Measurements from ENCODE around the gene FBXO4. TPM values are rescaled to one million over a fixed set of nuclear protein-coding genes. Genes with fewer than 3 reads are reported as not detected.
"Not testable (repeated sequence)": the region's sequence is repeated elsewhere in the genome, so short reads cannot be mapped to it uniquely, and the experiment has no call there.

The FBXO4 gene
- total RNA-seq, 4 donors from 2014 or later: 8.8 to 18.3 (median 10.5) TPM

DNA sequence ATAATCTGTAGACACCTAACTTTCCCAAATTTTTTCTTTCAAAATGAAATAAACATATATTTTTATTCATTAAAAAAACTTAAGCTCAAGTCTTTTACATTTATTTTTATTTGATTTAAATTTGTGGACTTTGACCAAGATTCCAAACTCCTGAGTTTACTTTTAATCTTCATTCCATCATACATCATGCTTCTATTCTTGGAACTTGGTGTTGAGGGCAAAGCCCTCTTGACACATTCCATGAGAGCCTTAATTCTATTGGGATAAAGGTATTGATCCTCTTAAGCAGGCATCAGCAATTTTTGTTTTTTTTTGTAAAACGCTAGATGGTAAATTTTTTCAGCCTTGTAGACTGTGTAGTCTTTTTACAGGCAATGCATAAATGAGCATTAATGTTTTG lies 53.6 kb downstream of the FBXO4 start:
- TF ChIP-seq, protein P1, sequence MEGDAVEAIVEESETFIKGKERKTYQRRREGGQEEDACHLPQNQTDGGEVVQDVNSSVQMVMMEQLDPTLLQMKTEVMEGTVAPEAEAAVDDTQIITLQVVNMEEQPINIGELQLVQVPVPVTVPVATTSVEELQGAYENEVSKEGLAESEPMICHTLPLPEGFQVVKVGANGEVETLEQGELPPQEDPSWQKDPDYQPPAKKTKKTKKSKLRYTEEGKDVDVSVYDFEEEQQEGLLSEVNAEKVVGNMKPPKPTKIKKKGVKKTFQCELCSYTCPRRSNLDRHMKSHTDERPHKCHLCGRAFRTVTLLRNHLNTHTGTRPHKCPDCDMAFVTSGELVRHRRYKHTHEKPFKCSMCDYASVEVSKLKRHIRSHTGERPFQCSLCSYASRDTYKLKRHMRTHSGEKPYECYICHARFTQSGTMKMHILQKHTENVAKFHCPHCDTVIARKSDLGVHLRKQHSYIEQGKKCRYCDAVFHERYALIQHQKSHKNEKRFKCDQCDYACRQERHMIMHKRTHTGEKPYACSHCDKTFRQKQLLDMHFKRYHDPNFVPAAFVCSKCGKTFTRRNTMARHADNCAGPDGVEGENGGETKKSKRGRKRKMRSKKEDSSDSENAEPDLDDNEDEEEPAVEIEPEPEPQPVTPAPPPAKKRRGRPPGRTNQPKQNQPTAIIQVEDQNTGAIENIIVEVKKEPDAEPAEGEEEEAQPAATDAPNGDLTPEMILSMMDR (IDR thresholded peaks at IDR 0.05): no peak
- DNase-seq (ENCODE audit: low spot score): no peak
- no peak for ATAC-seq (ENCODE audit: low FRiP score)

DNA sequence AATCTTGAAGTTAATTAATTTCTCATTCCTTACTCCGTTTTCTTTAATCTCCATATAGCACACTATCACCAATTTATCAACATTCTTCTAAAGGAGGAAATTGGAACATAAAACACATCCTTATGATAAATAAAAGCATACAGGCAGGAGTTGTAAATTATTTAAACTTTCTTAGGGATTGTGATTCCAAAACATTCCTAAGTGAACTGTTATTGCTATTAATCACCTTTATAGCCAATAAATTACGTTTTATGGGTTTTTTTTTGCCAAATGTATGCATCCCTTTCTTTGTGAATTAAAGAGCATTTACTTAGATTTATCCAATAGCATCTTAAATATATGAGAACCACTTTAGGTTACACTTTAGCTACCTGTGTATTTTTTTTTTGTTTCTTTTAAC lies 55.3 kb downstream of the FBXO4 start:
- TF ChIP-seq, protein P1 (IDR thresholded peaks at IDR 0.05): no peak
- ATAC-seq (ENCODE audit: low FRiP score) (no peak), DNase-seq (ENCODE audit: low spot score) (no peak)

- no peak for DNase-seq (ENCODE audit: low spot score)
- TF ChIP-seq, protein P1 (IDR thresholded peaks at IDR 0.05): no peak
Measured at GRCh38 chr5:41980870-41981269, 55.8 kb downstream of the FBXO4 start.

GRCh38 chr5:41982858-41983257 lies 57.8 kb downstream of the FBXO4 start:
- not testable (repeated sequence) for ATAC-seq (ENCODE audit: low FRiP score); DNase-seq (ENCODE audit: low spot score)

More at GRCh38 chr5:41980870-41981269, 55.8 kb downstream of the FBXO4 start:
- ATAC-seq (ENCODE audit: low FRiP score): no peak

- ATAC-seq (ENCODE audit: low FRiP score): no peak
- DNase-seq (ENCODE audit: low spot score): no peak
- TF ChIP-seq, protein P1 (IDR thresholded peaks at IDR 0.05): no peak
Measured at GRCh38 chr5:41983284-41983683, 58.2 kb downstream of the FBXO4 start.

- DNase-seq (ENCODE audit: low spot score): no peak
- TF ChIP-seq, protein P1 (IDR thresholded peaks at IDR 0.05): no peak
- ATAC-seq (ENCODE audit: low FRiP score): no peak
Measured at GRCh38 chr5:41985945-41986695, 61.0 kb downstream of the FBXO4 start.

Small RNA genes within 50 kb of the gene (small RNA-seq; reads per million reads assigned to genes)
- gene RF00019: not detected

Other genes with a start within 250 kb of the FBXO4 start
- 10 to 100 TPM; 22.0 to 54.4 (median 31.9) TPM for gene OXCT1, start 54.9 kb upstream of the FBXO4 start, total RNA-seq
- 10 to 100 TPM; 13.5 to 19.4 (median 16.6) TPM for gene RIMOC1, start 20.9 kb upstream of the FBXO4 start, total RNA-seq